Stimulated activated CD4-positive, alpha-beta T cell treated with anti-CD3 and anti-CD28 coated beads, Interleukin-2, amount 100 ng/mL, for 24 hours (primary cell): ENCODE measurements around the gene MAST4.

Experiments used
- DNase-seq, 2 donors: peaks; one replicate each; pipeline ENCODE4 v3.0.0-alpha.2; 2020

Gene MAST4

GRCh38 chr5:67178085-67178484, 581.9 kb downstream of the MAST4 start:
- DNase-seq: no peak

DNA sequence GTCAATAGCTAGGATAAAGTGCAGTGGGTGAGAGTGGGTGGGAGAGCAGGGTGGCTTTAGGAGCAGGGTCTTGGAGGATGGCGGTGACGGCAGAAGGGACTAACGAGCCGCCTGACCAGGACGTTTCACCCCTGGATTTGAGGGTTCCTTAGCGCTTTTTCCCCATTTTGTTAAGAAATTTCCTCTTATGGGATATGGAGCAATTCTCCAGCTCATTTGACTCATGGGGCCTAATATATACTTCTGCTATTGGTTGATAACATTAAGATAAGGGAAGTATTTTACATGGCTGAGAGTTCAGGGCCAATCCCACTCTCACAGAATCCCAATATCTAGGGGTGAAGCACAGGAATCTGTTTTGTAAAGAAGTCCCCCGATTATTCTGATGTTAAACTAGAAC, 582.8 kb downstream of the MAST4 start:
- no peak for DNase-seq

- no peak for DNase-seq
These were observed 583.6 kb downstream of the MAST4 start for GRCh38 chr5:67179697-67180361.

GRCh38 chr5:67181648-67182221, 585.5 kb downstream of the MAST4 start:
- no peak for DNase-seq

DNA sequence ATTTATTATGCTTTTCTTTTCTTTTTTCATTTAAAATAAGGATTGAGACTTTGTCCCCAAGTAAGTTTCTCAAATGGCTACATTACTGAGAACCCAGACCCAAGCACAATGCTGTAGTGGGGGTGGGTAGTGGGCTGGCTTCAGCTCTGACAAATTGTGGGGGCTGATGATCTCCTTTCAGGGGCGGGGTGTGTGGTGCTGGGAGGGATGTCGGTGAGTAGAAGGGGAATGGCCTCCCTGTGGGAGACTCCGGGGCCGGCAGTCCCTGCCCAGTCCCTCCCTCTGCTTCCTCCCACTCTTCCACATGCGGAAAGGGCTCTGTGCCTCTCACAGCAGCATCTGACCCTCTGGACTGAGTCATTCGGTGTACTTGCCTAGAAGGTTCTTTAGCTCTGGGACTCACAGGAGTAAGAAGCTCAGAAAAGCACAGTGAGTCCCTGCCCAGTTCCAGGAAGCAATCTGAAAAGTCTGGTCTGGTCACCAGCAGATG, 586.2 kb downstream of the MAST4 start:
- DNase-seq: no peak

DNA sequence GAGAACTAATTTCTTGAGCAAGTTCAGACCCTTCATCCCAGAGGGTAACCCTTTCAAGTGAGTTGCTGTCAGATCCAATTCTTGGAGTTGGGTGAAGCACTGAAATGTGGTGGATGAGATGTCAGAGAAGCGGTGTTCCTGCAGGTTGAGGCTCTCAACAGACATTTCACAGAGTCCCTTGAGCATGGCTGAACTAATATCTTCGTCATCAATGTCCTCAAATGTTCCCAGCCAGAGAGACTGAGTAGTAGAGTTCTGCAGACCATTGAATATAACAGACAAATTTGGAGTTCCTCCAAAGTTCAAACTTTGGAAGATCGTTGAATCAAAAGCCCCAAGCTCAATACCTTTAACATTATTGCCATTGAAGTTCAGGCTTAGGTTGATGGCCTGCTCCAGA, 587.7 kb downstream of the MAST4 start:
- no peak for DNase-seq

DNA sequence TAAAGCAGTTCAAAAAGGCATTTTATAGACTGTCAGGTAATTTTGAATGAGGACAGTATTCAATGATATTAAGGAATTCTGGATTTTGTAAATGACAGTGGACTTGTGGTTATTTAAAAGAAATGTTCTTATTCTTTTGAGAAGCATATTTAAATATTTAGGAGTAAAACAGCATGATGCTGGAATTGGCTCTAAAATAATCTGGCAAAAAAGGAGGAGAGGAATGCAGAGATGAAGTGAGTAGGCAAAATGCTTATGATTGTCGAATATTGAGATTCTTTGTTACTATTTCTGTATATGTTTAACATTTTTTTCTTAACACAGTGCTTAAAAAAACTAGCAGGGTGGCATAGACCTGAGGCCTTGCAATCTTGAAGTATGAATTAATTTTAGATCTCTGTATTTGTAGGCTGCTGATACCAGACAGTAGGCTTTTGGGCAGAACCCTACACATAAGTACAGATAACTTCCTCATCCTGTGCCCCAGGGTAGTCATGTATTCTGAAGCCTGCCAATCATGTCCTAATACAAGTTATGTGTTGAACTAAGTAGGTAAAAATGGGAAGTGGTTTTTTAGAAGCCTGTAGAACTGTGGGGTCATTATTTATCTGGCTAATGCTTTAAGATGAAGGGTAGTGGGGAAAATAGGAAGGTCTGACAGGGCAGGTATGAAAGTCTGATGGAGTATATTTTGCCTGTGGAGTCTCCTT, 591.0 kb downstream of the MAST4 start:
- no peak for DNase-seq

GRCh38 chr5:67188274-67189078, 592.3 kb downstream of the MAST4 start:
- no peak for DNase-seq

DNA sequence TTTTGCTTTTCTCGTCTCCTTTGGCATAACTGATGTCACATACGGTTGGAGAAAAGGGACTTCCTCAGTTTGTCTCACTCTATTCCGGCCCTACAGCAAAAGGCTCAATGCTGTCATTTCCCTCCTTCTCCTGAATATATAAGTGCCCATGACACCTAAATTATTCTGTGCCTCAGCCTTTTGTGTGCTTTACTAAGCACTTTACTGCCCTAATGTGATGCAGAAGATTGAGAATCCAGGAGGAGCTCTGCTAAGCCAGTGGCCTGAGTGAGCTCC, 592.8 kb downstream of the MAST4 start:
- DNase-seq: no peak

GRCh38 chr5:67189931-67190330, 593.7 kb downstream of the MAST4 start:
- no peak for DNase-seq

DNA sequence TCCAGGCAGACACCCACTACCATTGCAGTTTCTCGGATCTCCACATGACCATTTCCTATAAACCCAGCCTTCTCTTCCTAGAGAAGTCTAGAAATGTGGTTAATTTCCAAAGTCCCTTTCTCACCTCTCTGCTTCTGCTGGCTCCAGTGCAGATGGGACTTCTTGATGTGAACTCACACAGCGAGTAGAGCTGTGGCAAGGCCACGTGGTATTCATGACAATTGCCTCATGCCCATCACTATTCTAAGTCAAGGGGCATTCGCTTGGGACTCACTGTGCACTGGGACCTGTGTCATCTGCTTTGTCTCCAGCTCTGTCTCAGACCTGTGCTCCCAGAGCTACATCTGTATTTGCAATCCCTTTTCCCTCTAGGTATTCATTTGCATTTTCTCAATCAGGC, 594.2 kb downstream of the MAST4 start:
- no peak for DNase-seq

- no peak for DNase-seq
These were observed 594.7 kb downstream of the MAST4 start for GRCh38 chr5:67190861-67191260.

DNA sequence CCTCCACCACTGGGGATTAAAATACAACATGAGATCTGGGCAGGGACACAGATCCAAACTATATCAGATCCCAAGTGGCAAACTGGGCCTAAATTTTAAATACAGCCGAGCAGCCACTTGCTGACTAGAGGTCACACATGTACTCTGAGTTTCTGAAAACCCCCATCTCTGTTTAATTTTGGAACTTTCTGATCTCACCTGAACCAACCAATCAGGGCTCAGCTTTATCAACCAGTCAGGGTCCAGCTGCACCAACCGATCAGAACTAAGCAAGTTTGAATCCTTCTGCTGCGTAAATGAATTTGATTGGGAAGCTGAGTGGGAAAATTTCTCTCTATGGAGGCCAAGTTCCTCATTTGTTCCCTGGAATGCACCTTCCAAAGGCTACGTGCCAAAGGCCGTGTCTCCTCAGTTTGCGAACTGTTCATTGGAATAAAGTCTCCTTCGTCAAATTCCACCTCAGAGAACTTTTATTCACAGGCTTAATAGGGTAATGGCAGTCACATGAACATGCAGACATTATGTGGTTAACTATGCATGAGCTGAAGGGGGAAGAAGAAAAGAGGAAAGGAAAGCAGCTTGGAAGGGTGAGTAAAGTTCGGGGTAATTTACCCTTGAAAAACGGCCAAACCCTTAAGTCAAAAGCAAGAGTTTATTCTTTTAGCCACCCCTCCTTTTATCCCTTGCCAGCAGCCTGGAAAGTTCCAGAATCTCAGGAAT, 596.7 kb downstream of the MAST4 start:
- DNase-seq: no peak

- no peak for DNase-seq
These were observed 597.2 kb downstream of the MAST4 start for GRCh38 chr5:67193439-67193807.

GRCh38 chr5:67194166-67194565, 598.0 kb downstream of the MAST4 start:
- no peak for DNase-seq

DNA sequence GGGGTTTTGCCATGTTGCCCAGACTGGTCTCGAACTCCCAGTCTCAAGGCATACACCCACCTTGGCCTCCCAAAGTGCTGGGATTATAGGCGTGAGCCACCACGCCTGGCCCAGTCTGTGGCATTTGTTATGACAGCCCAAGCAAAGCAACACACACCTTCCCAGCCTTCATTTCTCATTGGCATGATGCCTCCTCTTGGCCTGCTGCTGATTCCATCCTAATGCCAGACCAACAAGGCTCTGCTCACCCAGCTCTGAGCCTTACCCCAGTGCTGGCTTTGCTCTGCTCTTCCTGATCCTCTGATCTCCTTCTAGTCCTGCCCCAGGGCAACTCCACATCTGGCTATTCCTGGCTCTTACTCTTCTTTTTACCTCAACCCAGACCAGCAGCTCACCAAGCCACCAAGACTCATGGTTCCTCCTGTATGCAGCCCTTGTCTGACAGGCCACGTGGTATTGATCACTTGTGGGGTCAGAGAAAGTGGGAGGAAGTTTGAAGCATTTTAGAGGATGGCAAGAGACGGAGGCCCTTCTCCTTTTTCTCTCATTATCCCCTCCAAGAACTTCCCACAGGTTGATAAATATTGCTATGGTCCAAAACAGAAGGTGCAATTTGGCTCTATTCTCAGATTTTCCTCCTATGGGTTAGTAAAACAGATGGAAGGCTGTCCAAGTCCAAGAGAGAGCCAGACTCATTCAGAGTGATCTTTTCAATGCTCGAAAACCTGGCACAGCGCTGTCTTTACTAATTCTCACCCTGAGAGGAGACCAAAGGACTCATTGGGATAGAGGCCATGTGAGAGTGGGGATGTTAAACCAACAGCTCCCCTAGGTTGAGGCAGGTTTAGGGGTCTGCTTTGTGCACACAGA, 599.4 kb downstream of the MAST4 start:
- DNase-seq: no peak

- DNase-seq: no peak
These were observed 600.4 kb downstream of the MAST4 start, which contains the start of gene CD180 for GRCh38 chr5:67196537-67197059. TSS of gene CD180 (minus strand) at chr5:67196799. CDS start at chr5:67196641, 158 bp downstream.

DNA sequence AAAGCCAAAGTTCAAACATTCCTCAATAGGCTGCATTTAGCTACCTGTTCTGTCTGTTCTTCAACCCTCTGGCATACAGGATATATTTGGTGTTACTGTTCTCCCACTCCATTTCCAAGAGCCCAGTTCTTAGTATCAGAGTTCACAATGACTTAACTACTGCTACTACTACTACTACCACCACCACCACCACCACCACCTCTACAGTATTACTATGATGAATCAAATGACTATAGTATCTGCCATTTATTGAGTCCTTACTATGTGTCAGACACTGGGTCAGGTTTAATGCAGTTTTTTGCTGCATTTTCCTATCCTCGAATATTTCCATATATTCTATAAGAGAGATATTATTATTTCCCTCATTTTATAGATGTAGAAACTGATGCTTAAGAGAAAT, 601.3 kb downstream of the MAST4 start:
- DNase-seq: no peak

- DNase-seq: no peak
These were observed 602.7 kb downstream of the MAST4 start for GRCh38 chr5:67198917-67199316.

DNA sequence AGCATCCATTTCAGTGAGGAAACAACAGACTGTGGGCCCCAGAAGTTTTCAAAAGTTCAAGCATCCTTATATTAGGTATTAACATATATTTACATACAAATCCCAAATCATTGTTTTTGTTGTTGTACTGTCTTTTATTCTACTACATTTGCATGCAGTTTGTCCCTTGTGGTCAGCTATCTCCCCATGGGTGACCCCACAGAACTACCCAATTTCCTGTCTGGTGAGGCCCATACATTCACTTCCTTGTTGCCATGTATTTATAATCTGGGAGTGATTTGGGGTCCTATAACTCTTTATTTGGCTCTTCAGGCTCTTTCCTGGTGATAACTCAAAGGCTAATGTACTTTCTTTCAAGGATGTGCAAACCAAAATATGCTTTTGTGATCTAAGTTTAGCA, 603.7 kb downstream of the MAST4 start:
- DNase-seq: no peak

- DNase-seq: no peak
These were observed 604.8 kb downstream of the MAST4 start for GRCh38 chr5:67200809-67201562.
